GM23338 (cell line): ENCODE measurements around the gene SMYD3.

Experiments used
- CREB1 ChIP-seq: fragments of 250-450 bp; sonication (Bioruptor Pico); IDR thresholded peaks from 2 replicates; pipeline ENCODE4 v1.5.0; 2020; ENCODE audit warnings: low read depth, mild to moderate bottlenecking, moderate library complexity
- EZH2 ChIP-seq: fragments of 200-600 bp; sonication (generic); IDR thresholded peaks from one replicate; pipeline ENCODE4 v1.8.0; 2017; ENCODE audit warnings: antibody characterized with exemption, mild to moderate bottlenecking, low read depth; ENCODE audit not compliant: unreplicated experiment
- EZH2phosphoT487 ChIP-seq: fragments of 200-600 bp; sonication (generic); IDR thresholded peaks from one replicate; pipeline ENCODE4 v1.8.1; 2018; ENCODE audit warnings: antibody characterized with exemption; ENCODE audit not compliant: unreplicated experiment
- POLR2AphosphoS5 ChIP-seq: IDR thresholded peaks from 2 replicates; pipeline ENCODE4 v1.6.1; 2016; ENCODE audit warnings: antibody characterized with exemption, low read depth
- ZNF331 ChIP-seq: fragments of 250-450 bp; sonication (Bioruptor Pico); IDR thresholded peaks from 2 replicates; pipeline ENCODE4 v1.5.0; 2020; ENCODE audit warnings: low read depth, mild to moderate bottlenecking, moderate library complexity
- TF ChIP-seq, protein P1 (sequence below), 2 experiments: fragments of 200-600 bp in 1 of 2; sonication (generic) in 1 of 2; conservative IDR thresholded peaks; 2 replicates each; pipeline versions ENCODE4 v1.5.1 to v1.6.1; 2016 to 2017; ENCODE audit warnings: antibody characterized with exemption in 2 of 2, low read depth in 2 of 2, mild to moderate bottlenecking in 2 of 2, moderate library complexity in 1 of 2
- TF ChIP-seq, protein P2 (sequence below): IDR thresholded peaks from one replicate; pipeline ENCODE4 v1.6.1; 2018; ENCODE audit warnings: antibody characterized with exemption; ENCODE audit not compliant: unreplicated experiment
- TF ChIP-seq, protein P3 (sequence below): IDR thresholded peaks from 2 replicates; pipeline ENCODE4 v1.6.1; 2016; ENCODE audit warnings: antibody characterized with exemption

DNA sequence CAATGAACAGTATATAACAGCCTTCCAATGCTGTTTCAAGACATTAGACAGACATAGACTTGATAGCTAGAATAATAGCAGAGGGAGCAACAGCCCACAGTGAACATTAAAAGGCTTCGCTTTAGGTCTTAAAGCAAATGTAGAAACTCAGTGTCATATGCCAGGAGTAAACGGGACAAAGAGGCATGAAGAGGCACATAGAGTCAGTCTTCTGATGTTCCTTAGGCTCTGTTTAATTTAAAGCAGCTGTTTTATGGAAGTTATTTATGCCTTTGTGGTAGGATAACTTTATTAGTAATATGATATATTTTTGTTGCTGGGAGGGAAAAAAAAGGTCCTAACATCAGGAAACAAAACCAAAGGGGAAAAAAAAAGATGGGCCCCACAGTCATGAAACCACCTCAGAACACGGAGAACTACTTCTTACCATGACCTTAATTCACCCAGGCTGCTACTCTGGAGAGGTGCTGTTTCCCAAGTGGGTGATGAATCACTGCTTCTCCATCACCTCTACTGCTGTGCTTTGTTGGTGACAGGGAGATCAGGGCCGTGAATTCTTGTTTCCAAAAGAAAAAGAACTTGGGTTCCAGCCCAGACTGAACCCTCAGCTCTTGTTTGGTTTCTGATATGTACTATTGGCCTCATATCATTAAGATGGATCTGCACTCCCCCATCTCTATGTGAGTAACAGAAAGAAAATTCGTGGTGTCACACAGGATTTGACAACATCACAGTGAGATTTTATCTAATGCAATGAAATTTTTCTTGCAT, 735.4 kb downstream of the SMYD3 start:
- TF ChIP-seq, protein P1, sequence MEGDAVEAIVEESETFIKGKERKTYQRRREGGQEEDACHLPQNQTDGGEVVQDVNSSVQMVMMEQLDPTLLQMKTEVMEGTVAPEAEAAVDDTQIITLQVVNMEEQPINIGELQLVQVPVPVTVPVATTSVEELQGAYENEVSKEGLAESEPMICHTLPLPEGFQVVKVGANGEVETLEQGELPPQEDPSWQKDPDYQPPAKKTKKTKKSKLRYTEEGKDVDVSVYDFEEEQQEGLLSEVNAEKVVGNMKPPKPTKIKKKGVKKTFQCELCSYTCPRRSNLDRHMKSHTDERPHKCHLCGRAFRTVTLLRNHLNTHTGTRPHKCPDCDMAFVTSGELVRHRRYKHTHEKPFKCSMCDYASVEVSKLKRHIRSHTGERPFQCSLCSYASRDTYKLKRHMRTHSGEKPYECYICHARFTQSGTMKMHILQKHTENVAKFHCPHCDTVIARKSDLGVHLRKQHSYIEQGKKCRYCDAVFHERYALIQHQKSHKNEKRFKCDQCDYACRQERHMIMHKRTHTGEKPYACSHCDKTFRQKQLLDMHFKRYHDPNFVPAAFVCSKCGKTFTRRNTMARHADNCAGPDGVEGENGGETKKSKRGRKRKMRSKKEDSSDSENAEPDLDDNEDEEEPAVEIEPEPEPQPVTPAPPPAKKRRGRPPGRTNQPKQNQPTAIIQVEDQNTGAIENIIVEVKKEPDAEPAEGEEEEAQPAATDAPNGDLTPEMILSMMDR (conservative IDR thresholded peaks at IDR 0.05; ENCODE audit: low read depth in 2 of 2), result no peak
- TF ChIP-seq POLR2AphosphoS5 (no peak), ZNF331 (CRISPR knock-in tag) (no peak), EZH2phosphoT487 (no peak), EZH2 (no peak), CREB1 (CRISPR knock-in tag) (no peak)
- TF ChIP-seq, protein P2, sequence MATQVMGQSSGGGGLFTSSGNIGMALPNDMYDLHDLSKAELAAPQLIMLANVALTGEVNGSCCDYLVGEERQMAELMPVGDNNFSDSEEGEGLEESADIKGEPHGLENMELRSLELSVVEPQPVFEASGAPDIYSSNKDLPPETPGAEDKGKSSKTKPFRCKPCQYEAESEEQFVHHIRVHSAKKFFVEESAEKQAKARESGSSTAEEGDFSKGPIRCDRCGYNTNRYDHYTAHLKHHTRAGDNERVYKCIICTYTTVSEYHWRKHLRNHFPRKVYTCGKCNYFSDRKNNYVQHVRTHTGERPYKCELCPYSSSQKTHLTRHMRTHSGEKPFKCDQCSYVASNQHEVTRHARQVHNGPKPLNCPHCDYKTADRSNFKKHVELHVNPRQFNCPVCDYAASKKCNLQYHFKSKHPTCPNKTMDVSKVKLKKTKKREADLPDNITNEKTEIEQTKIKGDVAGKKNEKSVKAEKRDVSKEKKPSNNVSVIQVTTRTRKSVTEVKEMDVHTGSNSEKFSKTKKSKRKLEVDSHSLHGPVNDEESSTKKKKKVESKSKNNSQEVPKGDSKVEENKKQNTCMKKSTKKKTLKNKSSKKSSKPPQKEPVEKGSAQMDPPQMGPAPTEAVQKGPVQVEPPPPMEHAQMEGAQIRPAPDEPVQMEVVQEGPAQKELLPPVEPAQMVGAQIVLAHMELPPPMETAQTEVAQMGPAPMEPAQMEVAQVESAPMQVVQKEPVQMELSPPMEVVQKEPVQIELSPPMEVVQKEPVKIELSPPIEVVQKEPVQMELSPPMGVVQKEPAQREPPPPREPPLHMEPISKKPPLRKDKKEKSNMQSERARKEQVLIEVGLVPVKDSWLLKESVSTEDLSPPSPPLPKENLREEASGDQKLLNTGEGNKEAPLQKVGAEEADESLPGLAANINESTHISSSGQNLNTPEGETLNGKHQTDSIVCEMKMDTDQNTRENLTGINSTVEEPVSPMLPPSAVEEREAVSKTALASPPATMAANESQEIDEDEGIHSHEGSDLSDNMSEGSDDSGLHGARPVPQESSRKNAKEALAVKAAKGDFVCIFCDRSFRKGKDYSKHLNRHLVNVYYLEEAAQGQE, result no peak
- TF ChIP-seq, protein P3, sequence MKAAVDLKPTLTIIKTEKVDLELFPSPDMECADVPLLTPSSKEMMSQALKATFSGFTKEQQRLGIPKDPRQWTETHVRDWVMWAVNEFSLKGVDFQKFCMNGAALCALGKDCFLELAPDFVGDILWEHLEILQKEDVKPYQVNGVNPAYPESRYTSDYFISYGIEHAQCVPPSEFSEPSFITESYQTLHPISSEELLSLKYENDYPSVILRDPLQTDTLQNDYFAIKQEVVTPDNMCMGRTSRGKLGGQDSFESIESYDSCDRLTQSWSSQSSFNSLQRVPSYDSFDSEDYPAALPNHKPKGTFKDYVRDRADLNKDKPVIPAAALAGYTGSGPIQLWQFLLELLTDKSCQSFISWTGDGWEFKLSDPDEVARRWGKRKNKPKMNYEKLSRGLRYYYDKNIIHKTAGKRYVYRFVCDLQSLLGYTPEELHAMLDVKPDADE, result no peak
